DOHH2 (cell line): ENCODE data around the gene LSM7.

Experiments used
- CTCF ChIP-seq: fragments of 200-600 bp; sonication (generic); IDR thresholded peaks from one replicate; pipeline ENCODE4 v1.5.1; 2014; ENCODE audit warnings: antibody characterized with exemption, mild to moderate bottlenecking, low read depth, low read length; ENCODE audit not compliant: poor library complexity, severe bottlenecking
- EZH2phosphoT487 ChIP-seq: fragments of 200-600 bp; sonication (generic); IDR thresholded peaks from 2 replicates; pipeline ENCODE4 v1.6.1; 2017; ENCODE audit warnings: borderline replicate concordance, mild to moderate bottlenecking, antibody characterized with exemption, low read length, moderate library complexity, mixed read lengths

- TF ChIP-seq EZH2phosphoT487 (no peak), CTCF (no peak)
Measured at GRCh38 chr19:2352121-2352520, 23.7 kb upstream of the LSM7 start.
